CD4-positive, alpha-beta T cell treated with Interleukin-4 for 1 hour (primary cell): ENCODE measurements around the gene LRP6.
"Not testable (repeated sequence)": the region's sequence is repeated elsewhere in the genome, so short reads cannot be mapped to it uniquely, and the experiment has no call there.

ENCODE experiments used
- DNase-seq, 2 donors: peaks; one replicate each; pipeline ENCODE4 v3.0.0-alpha.2; 2020 to 2022

LRP6 gene

GRCh38 chr12:12265035-12265434 lies 1.8 kb downstream of the LRP6 start:
- DNase-seq: no peak

GRCh38 chr12:12263909-12264308 lies 2.9 kb downstream of the LRP6 start:
- no peak for DNase-seq

GRCh38 chr12:12256291-12256757 lies 10.5 kb downstream of the LRP6 start:
- not testable (repeated sequence) for DNase-seq

- no peak for DNase-seq
These were observed 12.3 kb downstream of the LRP6 start for GRCh38 chr12:12254553-12254952.

- DNase-seq: no peak
These were observed 17.4 kb downstream of the LRP6 start for GRCh38 chr12:12249216-12250050.

GRCh38 chr12:12247584-12247983 lies 19.3 kb downstream of the LRP6 start:
- no peak for DNase-seq

- DNase-seq: no peak
These were observed 22.5 kb downstream of the LRP6 start for GRCh38 chr12:12244341-12244740.

- DNase-seq: no peak
These were observed 26.0 kb downstream of the LRP6 start for GRCh38 chr12:12240662-12241340.

GRCh38 chr12:12239127-12239526 lies 27.7 kb downstream of the LRP6 start:
- DNase-seq: no peak

- DNase-seq: no peak
These were observed 28.2 kb downstream of the LRP6 start for GRCh38 chr12:12238605-12239004.

- DNase-seq: no peak
These were observed 29.9 kb downstream of the LRP6 start for GRCh38 chr12:12236896-12237295.

- no peak for DNase-seq
These were observed 36.6 kb downstream of the LRP6 start for GRCh38 chr12:12230275-12230674.

- no peak for DNase-seq
These were observed 37.2 kb downstream of the LRP6 start for GRCh38 chr12:12229556-12230092.

- no peak for DNase-seq
These were observed 38.4 kb downstream of the LRP6 start for GRCh38 chr12:12228402-12228801.

GRCh38 chr12:12226187-12226586 lies 40.7 kb downstream of the LRP6 start:
- no peak for DNase-seq

- no peak for DNase-seq
These were observed 42.5 kb downstream of the LRP6 start for GRCh38 chr12:12224240-12224940.

- no peak for DNase-seq
These were observed 45.3 kb downstream of the LRP6 start for GRCh38 chr12:12221560-12221959.

- DNase-seq: no peak
These were observed 47.2 kb downstream of the LRP6 start for GRCh38 chr12:12219664-12220063.

- no peak for DNase-seq
These were observed 49.9 kb downstream of the LRP6 start for GRCh38 chr12:12217018-12217359.

- no peak for DNase-seq
These were observed 50.4 kb downstream of the LRP6 start for GRCh38 chr12:12216349-12217017.

GRCh38 chr12:12214635-12215131 lies 52.2 kb downstream of the LRP6 start:
- DNase-seq: no peak

- DNase-seq: no peak
These were observed 52.6 kb downstream of the LRP6 start for GRCh38 chr12:12214201-12214600.

GRCh38 chr12:12212769-12213168 lies 54.1 kb downstream of the LRP6 start:
- DNase-seq: no peak
